Right lobe of liver (tissue), 4 donors: ENCODE measurements around the gene BCO1.

ENCODE experiments used
- CTCF ChIP-seq, 4 donors: fragments of 200-600 bp in 3 of 4; fragments of 450-650 bp in 1 of 4; IDR thresholded peaks; one replicate each; pipeline versions ENCODE4 v1.5.1 to v1.8.0; 2016 to 2022; ENCODE audit warnings: antibody characterized with exemption in 4 of 4, mild to moderate bottlenecking in 2 of 4
- POLR2A ChIP-seq: fragments of 450-650 bp; IDR thresholded peaks from one replicate; pipeline ENCODE4 v1.6.1; 2017; ENCODE audit warnings: antibody characterized with exemption, mild to moderate bottlenecking
- donor health status: DM: no; HTN: no; CAD: no.
- donor health status: DM: no; HTN: no; CAD: no.
- donor health status: DM: no; HTN: yes; CAD: no.

GRCh38 chr16:81238296-81239011 lies at the start of gene BCO1:
- TF ChIP-seq CTCF (IDR thresholded peaks at IDR 0.05): no peak
- TF ChIP-seq POLR2A: no peak
